ENCODE results near the gene TBC1D22A. TPM values are rescaled to one million over a fixed set of nuclear protein-coding genes. Genes with fewer than 3 reads are reported as not detected.

The TBC1D22A gene
- total and polyA plus RNA-seq, 2 donors (not counting 3 experiments of a cell fraction or from before 2014, with no cell fraction given): 26.1 to 32.4 TPM

DNA sequence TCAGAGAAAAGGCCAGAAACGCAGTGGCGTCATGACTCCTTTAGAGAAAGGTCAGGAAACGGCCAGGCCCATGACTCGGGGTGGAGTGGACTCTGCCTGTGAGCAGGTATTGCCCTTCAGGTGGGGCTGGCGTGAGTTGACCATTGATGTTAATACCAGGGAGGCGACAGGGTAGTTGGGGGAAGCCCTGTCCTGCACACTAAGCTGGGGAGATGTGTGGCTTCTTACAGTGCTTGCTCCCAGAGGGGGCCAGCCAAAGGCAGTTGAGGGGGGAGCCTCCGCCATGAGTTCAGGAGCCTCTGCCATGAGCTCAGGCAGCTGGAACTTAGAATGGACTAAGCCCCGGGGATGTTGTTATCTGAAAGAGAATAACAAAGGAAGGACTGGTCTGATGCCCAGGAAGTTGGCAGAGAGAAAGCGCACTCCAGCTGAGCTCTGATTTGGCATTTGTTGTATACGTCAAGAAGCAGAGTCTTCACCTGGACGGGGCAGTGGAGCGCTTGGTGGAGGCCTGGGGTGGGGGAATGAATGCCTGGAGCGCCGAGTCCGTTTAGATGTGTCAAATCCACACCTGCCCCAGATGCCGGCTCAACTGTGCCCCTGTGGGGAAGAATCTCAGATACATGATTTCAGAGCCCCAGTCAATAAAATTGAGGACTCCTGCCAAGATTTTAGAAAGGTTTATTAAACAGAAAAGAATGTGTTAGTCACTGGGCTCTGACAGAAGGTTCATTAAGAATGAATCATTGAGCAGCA lies 222.5 kb downstream of the TBC1D22A start:
- CTCF ChIA-PET: interaction anchor here (0.9 to 1.5 kb wide), 6 partner anchors 28 to 227 kb away, joined by 3 to 7 read pairs (median 6); no protein-coding TSS in a partner anchor
- Histone ChIP-seq H3K9me1 (replicated peaks; ENCODE audit: control insufficient read depth, extremely low read depth, insufficient read depth, low read length) (no peaks in the 10 kb centered on the region), H3K36me3 (ENCODE audit: control insufficient read depth in 2 of 2, extremely low read depth in 1 of 2, insufficient read depth in 2 of 2, low read length in 2 of 2) (no peaks in the 10 kb centered on the region), H3K27me3 (ENCODE audit: control insufficient read depth in 2 of 2, insufficient read depth in 2 of 2, low read length in 2 of 2) (no peaks in the 10 kb centered on the region), H3K4me3 (replicated peaks in 1 of 3; ENCODE audit: insufficient read depth in 1 of 3, low read depth in 1 of 3, low read length in 3 of 3) (no peak overlapping the region), H3K4me1 (ENCODE audit: control insufficient read depth, extremely low read depth, insufficient read depth, low read length) (peaks cover 15% of the 10 kb centered on the region), H2AFZ (ENCODE audit: low read depth, low read length) (peak overlapping the region; percentile 50), H3K9me3 (replicated peaks; ENCODE audit: control insufficient read depth, insufficient read depth, low read length) (no peaks in the 10 kb centered on the region), H3K27ac (ENCODE audit: insufficient read depth, low read depth, low read length) (peak overlapping the region; percentile 63), H3K9ac (replicated peaks; ENCODE audit: extremely low read depth, insufficient read depth, low read length) (peak overlapping the region; percentile 33), H3K79me2 (ENCODE audit: control insufficient read depth, insufficient read depth, low read length) (no peaks in the 10 kb centered on the region), H4K20me1 (replicated peaks; ENCODE audit: control insufficient read depth, extremely low read depth, insufficient read depth, low read length) (no peaks in the 10 kb centered on the region), H3K4me2 (ENCODE audit: insufficient read depth, low read length) (peak overlapping the region; percentile 66)
- peak; percentile 8 for FAIRE-seq
- intact Hi-C loops (cut with micrococcal nuclease): loop anchor here (1.0 kb wide), 1 partner anchor 14 kb away; no protein-coding TSS in a partner anchor
- dilution Hi-C loops (cut with MboI; ENCODE audit: extremely low pct_ligation_motif_present, low sequenced_read_pairs): no loop called here
- TSS peak; percentile 22 for BruUV-seq (replicated peaks)
- POLR2A ChIA-PET: no interaction called here
- DNase-seq (ENCODE audit: low read depth, low spot score): peak; percentile 67
- TF ChIP-seq GATA2 (IDR thresholded peaks at IDR 0.05; ENCODE audit: insufficient read depth, insufficient read length, low read depth, low read length) (no peak), POLR2AphosphoS5 (IDR thresholded peaks at IDR 0.05; ENCODE audit: insufficient read depth, low read depth, low read length) (no peak), FOS (IDR thresholded peaks at IDR 0.05; ENCODE audit: borderline replicate concordance, insufficient read depth, low read length) (peak; percentile 77), POLR2A (IDR thresholded peaks at IDR 0.05; ENCODE audit: low read depth, low read length) (no peak), MYC (IDR thresholded peaks at IDR 0.05; ENCODE audit: low read depth, low read length) (no peak)
- TF ChIP-seq, protein P1, sequence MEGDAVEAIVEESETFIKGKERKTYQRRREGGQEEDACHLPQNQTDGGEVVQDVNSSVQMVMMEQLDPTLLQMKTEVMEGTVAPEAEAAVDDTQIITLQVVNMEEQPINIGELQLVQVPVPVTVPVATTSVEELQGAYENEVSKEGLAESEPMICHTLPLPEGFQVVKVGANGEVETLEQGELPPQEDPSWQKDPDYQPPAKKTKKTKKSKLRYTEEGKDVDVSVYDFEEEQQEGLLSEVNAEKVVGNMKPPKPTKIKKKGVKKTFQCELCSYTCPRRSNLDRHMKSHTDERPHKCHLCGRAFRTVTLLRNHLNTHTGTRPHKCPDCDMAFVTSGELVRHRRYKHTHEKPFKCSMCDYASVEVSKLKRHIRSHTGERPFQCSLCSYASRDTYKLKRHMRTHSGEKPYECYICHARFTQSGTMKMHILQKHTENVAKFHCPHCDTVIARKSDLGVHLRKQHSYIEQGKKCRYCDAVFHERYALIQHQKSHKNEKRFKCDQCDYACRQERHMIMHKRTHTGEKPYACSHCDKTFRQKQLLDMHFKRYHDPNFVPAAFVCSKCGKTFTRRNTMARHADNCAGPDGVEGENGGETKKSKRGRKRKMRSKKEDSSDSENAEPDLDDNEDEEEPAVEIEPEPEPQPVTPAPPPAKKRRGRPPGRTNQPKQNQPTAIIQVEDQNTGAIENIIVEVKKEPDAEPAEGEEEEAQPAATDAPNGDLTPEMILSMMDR (IDR thresholded peaks at IDR 0.05; ENCODE audit: extremely low read depth in 1 of 2, insufficient read depth in 1 of 2, low read depth in 1 of 2, low read length in 2 of 2): no peak
